ENCODE measurements around the gene LRRN3. TPM values are rescaled to one million over a fixed set of nuclear protein-coding genes. Genes with fewer than 3 reads are reported as not detected.

Gene LRRN3
- total RNA-seq, 1 donor from 2014 or later, result not detected

- no peak for DNase-seq (ENCODE audit: low read depth, low spot score)
Measured at GRCh38 chr7:111077001-111077400, 13.9 kb upstream of the LRRN3 start.

- no peak for DNase-seq (ENCODE audit: low read depth, low spot score)
Measured at GRCh38 chr7:111080495-111081105, 10.3 kb upstream of the LRRN3 start.

DNA sequence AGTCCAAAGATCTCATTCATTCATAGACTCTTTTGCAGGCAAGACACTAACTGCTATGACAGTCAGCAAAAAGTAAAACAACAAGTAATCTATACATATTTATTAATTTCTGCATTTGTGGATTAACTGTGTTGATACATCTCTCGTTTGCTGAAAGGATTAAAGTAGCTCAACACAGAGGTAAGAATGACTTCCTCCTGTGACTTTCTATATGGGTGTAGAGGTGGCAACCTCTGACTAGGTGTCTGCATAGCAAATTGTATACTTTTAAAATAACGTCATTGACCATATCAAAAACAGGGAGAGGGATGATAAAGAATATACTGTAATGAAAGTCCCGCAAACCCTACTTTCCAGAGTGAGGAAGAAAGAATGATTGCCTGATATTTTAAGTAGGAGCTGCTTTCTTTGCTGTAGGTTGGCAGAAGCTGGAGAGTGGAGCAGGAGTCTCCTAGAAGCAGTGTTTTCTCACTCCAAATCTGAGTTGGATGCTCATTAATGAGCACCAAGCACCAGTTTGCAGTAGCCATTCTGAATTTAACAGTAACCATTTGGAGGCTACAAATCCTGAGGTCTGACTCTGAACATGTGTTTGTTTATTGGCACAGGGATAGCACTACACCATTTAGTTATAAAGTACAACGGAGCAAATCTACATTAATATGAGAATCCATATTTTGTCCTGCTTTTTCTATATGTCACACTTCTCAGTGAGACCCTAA lies 9.2 kb upstream of the LRRN3 start:
- no peak for DNase-seq (ENCODE audit: low read depth, low spot score)

DNA sequence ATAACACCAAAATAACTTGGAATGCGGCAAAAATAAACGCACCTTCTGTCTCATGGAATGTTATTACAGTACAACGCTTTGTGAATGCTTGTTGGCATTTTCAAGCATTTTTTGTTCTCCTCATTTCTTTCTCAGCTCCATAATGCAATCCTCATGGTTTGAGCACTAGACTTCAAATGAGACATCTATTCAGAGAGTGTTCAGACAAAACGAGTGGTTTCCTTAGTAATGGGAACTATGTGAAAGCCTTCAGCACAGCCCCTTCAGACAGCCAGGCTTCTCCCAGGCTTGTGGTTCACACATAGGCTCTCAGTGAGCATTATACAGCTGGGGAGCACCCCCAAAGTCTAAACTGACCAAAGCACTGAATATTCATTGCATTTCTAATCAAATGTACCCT lies 8.6 kb upstream of the LRRN3 start:
- no peak for DNase-seq (ENCODE audit: low read depth, low spot score)

GRCh38 chr7:111083413-111083812 lies 7.5 kb upstream of the LRRN3 start:
- no peak for DNase-seq (ENCODE audit: low read depth, low spot score)

DNA sequence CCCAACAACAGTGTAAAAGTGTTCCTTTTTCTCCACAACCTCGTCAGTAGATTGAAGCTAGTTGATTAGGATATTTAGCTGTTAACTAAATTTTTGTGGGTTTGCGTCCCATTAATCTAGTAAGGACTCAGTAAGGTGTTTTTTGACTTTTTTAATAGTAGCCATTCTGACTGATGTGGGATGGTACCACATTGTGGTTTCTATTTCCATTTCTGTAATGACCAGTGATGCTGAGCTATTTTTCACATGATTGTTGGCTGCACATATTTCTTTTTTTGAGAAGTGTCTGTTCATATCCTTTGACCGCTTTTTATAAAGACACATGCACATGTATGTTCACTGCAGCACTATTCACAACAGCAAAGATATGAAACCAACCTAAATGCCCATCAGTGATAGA lies 5.6 kb upstream of the LRRN3 start:
- DNase-seq (ENCODE audit: low read depth, low spot score), result no peak

DNA sequence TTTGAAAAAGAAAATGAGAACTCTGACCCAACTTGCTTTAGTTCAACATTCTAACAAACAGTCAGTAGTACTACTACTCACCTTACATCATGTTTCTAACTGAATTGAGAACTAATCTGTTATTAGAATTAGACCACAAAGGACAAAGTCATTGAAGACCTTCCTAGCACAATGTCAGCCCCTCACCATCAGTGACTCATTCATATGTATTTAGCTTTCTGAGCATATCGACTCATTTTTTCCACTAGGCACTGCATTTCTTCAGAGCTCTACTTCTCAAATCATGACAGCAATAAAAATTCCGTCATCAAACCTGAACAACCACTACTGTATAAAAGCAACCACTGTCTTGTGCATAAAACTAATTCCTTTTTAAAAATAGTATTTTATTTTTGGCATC lies 4.4 kb upstream of the LRRN3 start:
- DNase-seq (ENCODE audit: low read depth, low spot score), result no peak

DNA sequence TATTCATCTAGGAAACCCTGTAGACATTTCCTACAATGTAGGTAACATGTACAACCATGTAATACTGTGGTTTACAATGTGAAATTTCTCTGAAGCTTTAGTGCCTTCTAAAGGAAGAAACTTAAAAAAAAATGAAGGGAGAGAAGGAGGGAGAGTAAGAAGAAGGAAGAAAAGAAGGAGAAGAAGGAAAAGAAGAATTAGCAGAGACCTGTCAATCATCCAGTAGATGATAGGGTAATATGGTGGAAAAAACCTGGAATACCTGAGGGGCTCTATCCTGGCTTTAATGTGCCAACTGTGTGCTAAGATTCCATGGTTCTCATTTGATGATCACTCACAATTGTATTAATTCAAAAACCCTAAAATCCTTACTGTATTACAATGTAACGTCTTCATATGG lies 2.6 kb upstream of the LRRN3 start:
- DNase-seq (ENCODE audit: low read depth, low spot score), result no peak

DNA sequence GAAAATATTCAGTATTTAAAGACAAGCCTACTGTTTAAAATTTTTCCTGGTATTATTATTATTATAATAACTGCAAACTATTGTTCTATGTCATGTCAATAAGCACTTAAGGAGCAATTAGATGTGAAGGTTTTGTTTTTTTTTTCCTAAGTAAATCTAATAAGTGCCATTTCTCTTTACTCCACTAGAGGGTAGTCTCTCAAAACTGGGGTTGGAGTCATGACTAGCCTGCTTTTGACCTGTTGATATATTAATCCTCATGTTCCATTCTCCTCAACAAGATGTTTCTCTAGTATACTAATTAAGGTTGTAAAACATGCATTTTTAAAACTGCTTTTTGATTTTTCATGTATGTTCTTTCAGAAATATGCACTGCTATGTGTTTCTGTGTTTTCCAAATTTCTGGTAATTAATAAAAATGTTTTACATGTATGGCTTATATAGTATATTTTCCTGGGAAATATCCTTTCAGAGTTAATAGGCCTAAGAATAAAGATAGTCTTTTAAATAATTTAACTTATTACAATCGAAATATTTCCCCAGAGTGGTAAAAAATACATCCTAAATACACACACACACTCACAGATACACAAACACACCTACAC lies 1.0 kb upstream of the LRRN3 start:
- DNase-seq (ENCODE audit: low read depth, low spot score), result no peak

GRCh38 chr7:111091593-111092358 lies 849 bp downstream of the LRRN3 start:
- no peak for DNase-seq (ENCODE audit: low read depth, low spot score)

GRCh38 chr7:111092406-111093236 lies 1.7 kb downstream of the LRRN3 start:
- DNase-seq (ENCODE audit: low read depth, low spot score), result no peak

DNA sequence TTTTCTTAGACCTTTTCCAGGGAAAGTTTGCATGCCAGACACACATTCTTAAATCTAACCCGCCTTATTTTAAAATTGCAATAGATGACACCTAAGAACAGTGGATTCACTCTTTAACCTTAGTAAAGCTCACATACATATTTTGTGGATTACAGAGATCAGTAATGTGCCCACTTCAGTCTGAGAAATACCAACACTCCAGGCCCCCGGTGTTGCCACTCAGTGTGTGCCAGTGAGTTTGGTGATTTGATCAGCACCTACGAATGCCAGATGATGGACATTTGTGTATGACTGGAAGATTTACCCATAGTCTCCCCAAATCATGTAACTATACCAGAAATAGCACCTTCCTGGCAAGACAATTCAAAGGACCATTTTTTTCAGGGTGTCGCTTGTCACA lies 2.6 kb downstream of the LRRN3 start:
- no peak for DNase-seq (ENCODE audit: low read depth, low spot score)

DNA sequence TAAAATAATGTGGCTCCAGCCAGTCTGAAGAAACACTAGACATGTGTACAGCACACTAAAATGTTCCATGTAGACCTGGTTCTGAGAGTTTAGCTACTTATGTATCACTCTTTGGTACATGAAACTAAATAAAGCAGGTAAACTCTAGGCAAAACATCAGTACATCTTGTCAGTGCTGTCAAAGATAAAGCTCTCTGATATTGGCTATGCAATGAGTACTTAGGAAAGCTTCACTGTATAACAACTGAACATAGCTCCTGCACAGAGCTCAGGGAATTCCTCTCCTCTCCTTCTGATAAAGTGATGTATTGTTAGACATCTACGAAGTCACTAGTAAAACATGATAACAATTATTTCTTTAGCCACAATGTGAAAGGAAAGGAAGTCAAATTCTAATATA lies 3.5 kb downstream of the LRRN3 start:
- DNase-seq (ENCODE audit: low read depth, low spot score), result no peak

DNA sequence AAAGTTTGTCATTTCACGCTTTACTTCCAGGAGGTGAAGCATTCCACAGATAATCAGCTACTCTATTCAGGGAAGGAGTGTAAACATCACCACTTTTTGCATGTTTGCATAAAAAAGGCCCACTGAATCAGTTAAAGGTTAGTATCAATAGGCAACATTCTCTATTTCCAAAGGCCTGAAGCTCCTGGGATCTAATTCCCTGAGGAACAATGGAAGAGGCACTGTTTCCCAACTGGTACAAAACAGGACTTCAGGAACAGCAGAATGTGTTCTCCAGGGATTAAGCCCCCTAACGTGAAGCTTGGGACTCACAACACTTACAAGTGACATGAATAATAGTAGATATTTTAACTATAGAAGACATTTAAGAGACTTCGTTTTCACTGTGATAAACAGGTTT lies 6.1 kb downstream of the LRRN3 start:
- DNase-seq (ENCODE audit: low read depth, low spot score), result no peak

GRCh38 chr7:111098011-111098925 lies 7.3 kb downstream of the LRRN3 start:
- DNase-seq (ENCODE audit: low read depth, low spot score), result no peak

- DNase-seq (ENCODE audit: low read depth, low spot score), result no peak
Measured at GRCh38 chr7:111098926-111099250, 8.0 kb downstream of the LRRN3 start.

DNA sequence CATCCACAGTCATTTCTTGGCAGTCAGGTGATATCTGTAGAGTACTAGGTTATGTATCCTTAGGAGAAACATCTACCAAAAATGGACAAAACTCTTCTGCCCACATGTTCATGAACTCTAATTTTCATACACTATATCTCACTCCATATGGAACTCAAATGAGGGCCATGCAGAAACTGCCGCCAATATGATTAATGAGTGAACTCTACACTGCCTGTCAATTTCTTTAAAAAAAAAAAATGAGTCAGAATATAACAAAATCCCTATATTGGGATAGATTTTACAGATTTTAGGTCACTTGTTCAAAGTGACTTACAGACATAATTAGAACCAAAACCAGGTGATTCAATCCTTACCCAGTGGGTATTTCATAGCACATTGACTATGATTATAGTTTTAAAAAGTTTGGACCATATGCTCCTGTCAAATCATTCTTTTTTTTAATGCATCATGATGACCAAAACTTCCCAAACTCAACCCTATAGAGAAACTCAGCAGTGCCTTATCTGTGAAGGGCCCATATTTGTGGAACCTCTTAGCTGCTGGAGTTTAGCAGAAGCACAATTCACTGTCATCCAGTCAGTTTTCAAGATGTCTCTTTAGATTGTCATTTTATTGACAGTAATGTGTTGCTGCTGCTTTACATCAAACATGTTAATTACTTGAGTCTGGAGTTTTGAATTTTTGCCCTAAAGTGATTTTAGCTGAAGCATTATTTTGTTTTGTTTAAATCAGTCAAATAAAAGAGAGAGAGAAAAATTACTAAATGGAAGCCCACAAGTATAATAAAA lies 11.1 kb downstream of the LRRN3 start:
- DNase-seq (ENCODE audit: low read depth, low spot score), result no peak

DNA sequence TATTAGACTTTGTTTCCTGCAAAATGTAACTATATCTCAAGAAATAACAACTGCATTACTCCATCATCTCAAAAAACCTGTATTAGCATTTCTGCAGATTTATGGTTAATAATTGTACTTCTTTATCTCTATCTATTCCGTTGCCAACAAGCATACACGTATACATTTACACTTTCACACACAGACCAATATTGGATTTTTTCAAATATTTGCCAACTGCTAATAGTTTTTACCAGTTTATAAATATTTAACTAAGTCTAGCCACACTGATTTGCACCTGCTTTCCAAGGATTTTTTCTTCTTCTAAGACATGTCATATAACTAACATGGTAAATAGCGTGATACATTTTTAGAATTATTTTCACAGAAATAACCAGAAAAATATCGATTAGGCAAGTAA lies 12.2 kb downstream of the LRRN3 start:
- DNase-seq (ENCODE audit: low read depth, low spot score), result no peak

DNA sequence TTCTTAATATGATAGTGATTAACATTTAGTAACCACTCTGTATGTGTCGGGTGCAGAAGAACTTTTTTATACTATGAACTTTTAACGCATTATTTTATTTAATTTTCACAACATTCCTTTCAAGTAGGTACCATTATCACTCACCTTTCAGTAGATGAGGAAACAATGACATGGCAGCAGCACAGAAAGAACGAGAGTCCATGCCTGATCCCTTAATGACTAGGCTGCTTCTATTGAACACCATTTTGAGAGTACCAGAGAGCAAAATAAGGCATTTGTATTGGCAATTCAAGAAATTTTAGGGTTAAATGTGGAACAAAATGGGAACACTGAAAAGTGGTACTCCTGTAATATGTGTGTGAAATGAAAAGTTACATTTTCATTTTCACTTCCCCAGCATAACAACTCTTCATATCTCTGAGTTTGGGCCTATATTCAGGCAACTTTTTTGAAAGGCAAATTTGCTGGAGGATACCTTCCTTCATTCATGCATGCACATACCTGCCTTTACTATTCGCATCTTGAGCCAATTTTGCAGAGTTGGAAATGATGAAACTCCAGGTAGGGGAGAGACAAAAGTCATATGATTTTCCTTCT lies 12.8 kb downstream of the LRRN3 start:
- no peak for DNase-seq (ENCODE audit: low read depth, low spot score)
